SJCRH30 (cell line): ENCODE results near the gene RPS26. TPM values are rescaled to one million over a fixed set of nuclear protein-coding genes. Genes with fewer than 3 reads are reported as not detected.

Source experiments
- DNase-seq, 2 experiments: peaks; one replicate each; pipeline ENCODE4 v3.0.0-alpha.2; 2015 to 2020
- H3K27ac ChIP-seq: fragments of 250-450 bp; sonication (Bioruptor Pico); 2 replicates; pipeline ENCODE4 v1.5.1; 2020; ENCODE audit warnings: mild to moderate bottlenecking, moderate library complexity
- H3K27me3 ChIP-seq: fragments of 250-450 bp; sonication (Bioruptor Pico); 2 replicates; pipeline ENCODE4 v1.5.1; 2020; ENCODE audit warnings: mild to moderate bottlenecking, moderate library complexity
- H3K36me3 ChIP-seq: fragments of 250-450 bp; sonication (Bioruptor Pico); 2 replicates; pipeline ENCODE4 v1.5.1; 2020; ENCODE audit warnings: mild to moderate bottlenecking, moderate library complexity
- H3K4me1 ChIP-seq: fragments of 250-450 bp; sonication (Bioruptor Pico); 2 replicates; pipeline ENCODE4 v1.5.1; 2020; ENCODE audit warnings: mild to moderate bottlenecking, moderate library complexity
- H3K4me3 ChIP-seq: fragments of 250-450 bp; sonication (Bioruptor Pico); 2 replicates; pipeline ENCODE4 v1.5.1; 2020; ENCODE audit warnings: mild to moderate bottlenecking, moderate library complexity
- H3K9me3 ChIP-seq: fragments of 250-450 bp; sonication (Bioruptor Pico); replicated peaks from 2 replicates; pipeline ENCODE4 v1.5.1; 2020; ENCODE audit warnings: mild to moderate bottlenecking, moderate library complexity
- total RNA-seq: library from RNA; depleted of rRNA; stranded (reverse); fragments of >200 nt; shearing (Covaris generic); gene quantifications from 2 replicates; pipeline ENCODE4 v1.2.3, GENCODE V29; 2014

The RPS26 gene
- total RNA-seq, 1 experiment from 2014 or later = 229 TPM

GRCh38 chr12:56011509-56012090 is 30.1 kb upstream of the RPS26 start:
- Histone ChIP-seq H3K27ac (no peak overlapping the region), H3K27me3 (no peaks in the 10 kb centered on the region), H3K36me3 (no peaks in the 10 kb centered on the region), H3K9me3 (no peaks in the 10 kb centered on the region), H3K4me3 (no peak overlapping the region), H3K4me1 (no peaks in the 10 kb centered on the region)
- DNase-seq = no peak

- Histone ChIP-seq H3K27ac (no peak overlapping the region), H3K9me3 (no peaks in the 10 kb centered on the region), H3K27me3 (no peaks in the 10 kb centered on the region), H3K36me3 (no peaks in the 10 kb centered on the region), H3K4me3 (no peak overlapping the region), H3K4me1 (no peaks in the 10 kb centered on the region)
- no peak for DNase-seq
These were observed 28.2 kb upstream of the RPS26 start for GRCh38 chr12:56013482-56013881.

GRCh38 chr12:56014205-56014604 is 27.5 kb upstream of the RPS26 start:
- H3K4me1 ChIP-seq = no peaks in the 10 kb centered on the region
- H3K9me3 ChIP-seq = no peaks in the 10 kb centered on the region
- DNase-seq = no peak
- no peaks in the 10 kb centered on the region for H3K27me3 ChIP-seq
- no peak overlapping the region for H3K27ac ChIP-seq
- H3K36me3 ChIP-seq = no peaks in the 10 kb centered on the region
- H3K4me3 ChIP-seq = no peak overlapping the region

GRCh38 chr12:56017181-56017580 is 24.5 kb upstream of the RPS26 start:
- no peaks in the 10 kb centered on the region for H3K9me3 ChIP-seq
- no peak for DNase-seq
- no peak overlapping the region for H3K27ac ChIP-seq
- no peaks in the 10 kb centered on the region for H3K4me1 ChIP-seq
- no peaks in the 10 kb centered on the region for H3K36me3 ChIP-seq
- H3K27me3 ChIP-seq = no peaks in the 10 kb centered on the region
- no peak overlapping the region for H3K4me3 ChIP-seq

GRCh38 chr12:56018356-56018755 is 23.4 kb upstream of the RPS26 start:
- Histone ChIP-seq H3K27me3 (no peaks in the 10 kb centered on the region), H3K4me1 (no peaks in the 10 kb centered on the region), H3K4me3 (no peak overlapping the region), H3K9me3 (no peaks in the 10 kb centered on the region), H3K27ac (no peak overlapping the region), H3K36me3 (no peaks in the 10 kb centered on the region)
- no peak for DNase-seq

GRCh38 chr12:56020423-56021184 is 21.1 kb upstream of the RPS26 start, which contains the start of gene IKZF4:
TSS of gene IKZF4 (plus strand) at chr12:56021043. CDS start at chr12:56021494, 451 bp downstream.
- Histone ChIP-seq H3K27me3 (no peaks in the 10 kb centered on the region), H3K4me1 (no peaks in the 10 kb centered on the region), H3K27ac (no peak within 1 kb of the TSS), H3K9me3 (no peaks in the 10 kb centered on the region), H3K36me3 (no peaks in the 10 kb centered on the region), H3K4me3 (no peak within 1 kb of the TSS)
- DNase-seq = no peak

- H3K27me3 ChIP-seq = no peaks in the 10 kb centered on the region
- H3K36me3 ChIP-seq = no peaks in the 10 kb centered on the region
- no peak for DNase-seq
- H3K9me3 ChIP-seq = no peaks in the 10 kb centered on the region
- H3K4me1 ChIP-seq = no peaks in the 10 kb centered on the region
- no peak overlapping the region for H3K4me3 ChIP-seq
- no peak overlapping the region for H3K27ac ChIP-seq
These were observed 19.7 kb upstream of the RPS26 start for GRCh38 chr12:56021889-56022497.

GRCh38 chr12:56028511-56029165 is 13.1 kb upstream of the RPS26 start:
- H3K36me3 ChIP-seq = 0 out of 2 replicates have a peak, but pooled peaks cover 4% of the 10 kb centered on the region
- H3K4me3 ChIP-seq = no peak overlapping the region
- no peak overlapping the region for H3K27ac ChIP-seq
- peak in 1 of 2 experiments; percentile 51 for DNase-seq
- H3K9me3 ChIP-seq = no peaks in the 10 kb centered on the region
- no peaks in the 10 kb centered on the region; the same call in 1 of the 2 replicates for H3K4me1 ChIP-seq
- H3K27me3 ChIP-seq = no peaks in the 10 kb centered on the region

- no peak for DNase-seq
- Histone ChIP-seq H3K9me3 (no peaks in the 10 kb centered on the region), H3K4me3 (no peak overlapping the region), H3K27me3 (no peaks in the 10 kb centered on the region), H3K36me3 (0 out of 2 replicates have a peak, but pooled peaks cover 4% of the 10 kb centered on the region), H3K27ac (no peak overlapping the region), H3K4me1 (no peaks in the 10 kb centered on the region; the same call in 1 of the 2 replicates)
These were observed 12.6 kb upstream of the RPS26 start for GRCh38 chr12:56029166-56029519.

- Histone ChIP-seq H3K4me1 (no peaks in the 10 kb centered on the region; the same call in 1 of the 2 replicates), H3K9me3 (no peaks in the 10 kb centered on the region), H3K36me3 (0 out of 2 replicates have a peak, but pooled peaks cover 4% of the 10 kb centered on the region), H3K27ac (no peak overlapping the region), H3K27me3 (no peaks in the 10 kb centered on the region), H3K4me3 (no peak overlapping the region)
- peak; percentile 33 to 72 for DNase-seq
These were observed 11.9 kb upstream of the RPS26 start for GRCh38 chr12:56029666-56030293.

- no peak for DNase-seq
- Histone ChIP-seq H3K36me3 (0 out of 2 replicates have a peak, but pooled peaks cover 4% of the 10 kb centered on the region), H3K4me3 (no peak overlapping the region), H3K4me1 (no peaks in the 10 kb centered on the region; the same call in 1 of the 2 replicates), H3K9me3 (no peaks in the 10 kb centered on the region), H3K27ac (no peak overlapping the region), H3K27me3 (no peaks in the 10 kb centered on the region)
These were observed 9.7 kb upstream of the RPS26 start for GRCh38 chr12:56031987-56032386.

- H3K27me3 ChIP-seq = no peaks in the 10 kb centered on the region
These were observed 7.0 kb upstream of the RPS26 start for GRCh38 chr12:56034586-56035332.

GRCh38 chr12:56037161-56037560 is 4.6 kb upstream of the RPS26 start:
- no peak for DNase-seq
- no peaks in the 10 kb centered on the region; the same call in 1 of the 2 replicates for H3K4me1 ChIP-seq
- no peaks in the 10 kb centered on the region for H3K9me3 ChIP-seq
- H3K36me3 ChIP-seq = no peaks in the 10 kb centered on the region
- H3K27ac ChIP-seq = no peak overlapping the region
- no peak overlapping the region for H3K4me3 ChIP-seq
- no peaks in the 10 kb centered on the region for H3K27me3 ChIP-seq

More at GRCh38 chr12:56034586-56035332, 7.0 kb upstream of the RPS26 start:
- Histone ChIP-seq H3K9me3 (no peaks in the 10 kb centered on the region), H3K27ac (no peak overlapping the region), H3K36me3 (0 out of 2 replicates have a peak, but pooled peaks cover under 1% of the 10 kb centered on the region), H3K4me3 (no peak overlapping the region), H3K4me1 (no peaks in the 10 kb centered on the region)
- DNase-seq = no peak
